Chondrocyte (in vitro differentiated cells): ENCODE data around the gene DNAJB6. TPM values are rescaled to one million over a fixed set of nuclear protein-coding genes. Genes with fewer than 3 reads are reported as not detected.

Experiments
- DNase-seq: peaks from one replicate; pipeline ENCODE4 v3.0.0; 2021; ENCODE audit warnings: mixed read lengths, low spot score
- H3K27ac Mint-ChIP-seq: one replicate; pipeline ENCODE4 v1.8.0; 2021; ENCODE audit warnings: mild to moderate bottlenecking, moderate library complexity, mixed read lengths; ENCODE audit not compliant: unreplicated experiment
- H3K27me3 Mint-ChIP-seq: 2 replicates; pipeline ENCODE4 v1.8.0; 2021; ENCODE audit warnings: low read depth, mixed read lengths
- H3K36me3 Mint-ChIP-seq: 2 replicates; pipeline ENCODE4 v1.8.0; 2021; ENCODE audit warnings: low read depth, mixed read lengths
- H3K4me1 Mint-ChIP-seq: 2 replicates; pipeline ENCODE4 v1.8.0; 2021; ENCODE audit warnings: low read depth, mild to moderate bottlenecking, mixed read lengths
- H3K4me3 Mint-ChIP-seq: one replicate; pipeline ENCODE4 v1.8.0; 2021; ENCODE audit warnings: mild to moderate bottlenecking, moderate library complexity, mixed read lengths; ENCODE audit not compliant: unreplicated experiment
- H3K9me3 Mint-ChIP-seq: 2 replicates; pipeline ENCODE4 v1.8.0; 2021; ENCODE audit warnings: low read depth, mixed read lengths
- total RNA-seq: library from RNA; stranded (reverse); gene quantifications from 3 replicates; pipeline ENCODE4 v1.2.1, GENCODE V29; 2021
- TF ChIP-seq, protein P1 (sequence below): fragments of 200-600 bp; sonication (generic); IDR thresholded peaks from 2 replicates; pipeline ENCODE4 v1.5.0; 2021; ENCODE audit warnings: antibody characterized with exemption, mild to moderate bottlenecking, moderate library complexity

Gene DNAJB6
- total RNA-seq, 1 donor from 2014 or later = 108 TPM

DNA sequence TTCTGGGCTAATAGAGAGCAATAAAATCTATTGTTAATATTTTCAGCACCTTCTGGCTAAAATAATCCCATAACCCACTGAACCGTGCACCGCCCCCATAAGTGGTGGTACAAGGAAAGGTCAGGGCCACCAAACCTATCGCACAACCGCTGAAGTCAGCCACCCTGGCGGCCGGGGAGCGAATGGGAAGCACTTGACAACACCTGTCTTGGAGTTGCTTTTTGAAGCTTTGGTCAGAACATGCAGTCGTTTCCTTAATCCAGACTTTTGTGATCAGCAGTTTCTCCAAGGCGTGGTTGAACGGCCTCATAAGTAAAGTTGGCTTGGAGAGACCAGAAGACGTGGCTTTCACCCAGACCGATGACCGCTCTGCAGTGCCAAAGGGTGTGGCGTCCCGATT, 97.4 kb downstream of the DNAJB6 start:
- H3K9me3 Mint-ChIP-seq = no peaks in the 10 kb centered on the region
- TF ChIP-seq, protein P1, sequence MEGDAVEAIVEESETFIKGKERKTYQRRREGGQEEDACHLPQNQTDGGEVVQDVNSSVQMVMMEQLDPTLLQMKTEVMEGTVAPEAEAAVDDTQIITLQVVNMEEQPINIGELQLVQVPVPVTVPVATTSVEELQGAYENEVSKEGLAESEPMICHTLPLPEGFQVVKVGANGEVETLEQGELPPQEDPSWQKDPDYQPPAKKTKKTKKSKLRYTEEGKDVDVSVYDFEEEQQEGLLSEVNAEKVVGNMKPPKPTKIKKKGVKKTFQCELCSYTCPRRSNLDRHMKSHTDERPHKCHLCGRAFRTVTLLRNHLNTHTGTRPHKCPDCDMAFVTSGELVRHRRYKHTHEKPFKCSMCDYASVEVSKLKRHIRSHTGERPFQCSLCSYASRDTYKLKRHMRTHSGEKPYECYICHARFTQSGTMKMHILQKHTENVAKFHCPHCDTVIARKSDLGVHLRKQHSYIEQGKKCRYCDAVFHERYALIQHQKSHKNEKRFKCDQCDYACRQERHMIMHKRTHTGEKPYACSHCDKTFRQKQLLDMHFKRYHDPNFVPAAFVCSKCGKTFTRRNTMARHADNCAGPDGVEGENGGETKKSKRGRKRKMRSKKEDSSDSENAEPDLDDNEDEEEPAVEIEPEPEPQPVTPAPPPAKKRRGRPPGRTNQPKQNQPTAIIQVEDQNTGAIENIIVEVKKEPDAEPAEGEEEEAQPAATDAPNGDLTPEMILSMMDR = no peak
- no peak overlapping the region for H3K27ac Mint-ChIP-seq
- no peak overlapping the region for H3K4me3 Mint-ChIP-seq
- H3K27me3 Mint-ChIP-seq = no peaks in the 10 kb centered on the region
- peaks cover 14% of the 10 kb centered on the region for H3K4me1 Mint-ChIP-seq
- DNase-seq = peak; percentile 62
- H3K36me3 Mint-ChIP-seq = no peaks in the 10 kb centered on the region

DNA sequence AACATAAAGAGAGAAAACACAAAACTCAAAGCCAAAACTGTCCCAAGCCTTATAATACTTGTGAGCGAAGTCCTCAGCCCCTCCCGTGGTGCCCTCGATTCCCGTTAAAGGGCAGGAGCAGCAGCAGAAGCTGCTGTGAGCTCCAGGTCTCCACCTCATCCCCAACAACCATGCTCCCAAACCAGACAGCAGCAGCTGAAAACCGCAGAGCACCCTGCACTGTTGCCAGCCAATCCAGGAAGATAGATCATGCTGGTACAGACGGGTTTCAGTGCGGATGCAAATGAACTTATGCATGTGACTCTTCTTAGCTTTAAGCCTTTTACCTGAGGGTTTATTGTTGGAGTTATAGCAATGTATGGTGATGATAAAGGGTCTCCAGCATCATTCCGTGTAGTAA, 97.9 kb downstream of the DNAJB6 start:
- Mint-ChIP-seq H3K27me3 (no peaks in the 10 kb centered on the region), H3K9me3 (no peaks in the 10 kb centered on the region), H3K36me3 (no peaks in the 10 kb centered on the region)

DNA sequence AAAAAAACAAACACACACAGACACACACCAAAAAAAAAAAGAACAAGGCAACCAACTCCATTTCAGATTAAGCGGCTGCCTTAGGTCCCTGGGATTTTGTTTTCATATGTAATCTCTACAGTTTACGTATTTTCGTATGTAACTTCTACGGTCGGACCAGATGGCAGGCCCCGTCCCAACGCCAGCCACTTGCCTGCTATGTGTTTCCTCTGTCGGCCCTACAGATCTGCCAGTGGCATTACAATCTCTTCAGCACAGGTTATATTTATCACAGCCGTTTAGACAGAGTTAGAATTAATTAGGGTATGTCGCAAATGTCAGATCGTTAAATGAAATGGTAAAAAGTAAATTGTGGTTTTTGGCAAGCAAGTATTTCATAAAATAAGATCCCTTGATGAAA, 99.3 kb downstream of the DNAJB6 start:
- H3K4me3 Mint-ChIP-seq = no peak overlapping the region
- TF ChIP-seq, protein P1 = no peak
- peaks cover 1% of the 10 kb centered on the region for H3K27me3 Mint-ChIP-seq
- no peak overlapping the region for H3K27ac Mint-ChIP-seq
- H3K9me3 Mint-ChIP-seq = no peaks in the 10 kb centered on the region
- DNase-seq = no peak
- peaks cover 14% of the 10 kb centered on the region for H3K4me1 Mint-ChIP-seq
- no peaks in the 10 kb centered on the region for H3K36me3 Mint-ChIP-seq

More for the DNA sequence above, 97.9 kb downstream of the DNAJB6 start:
- H3K27ac Mint-ChIP-seq = no peak overlapping the region
- H3K4me1 Mint-ChIP-seq = peaks cover 14% of the 10 kb centered on the region
- TF ChIP-seq, protein P1 = no peak
- DNase-seq = no peak
- no peak overlapping the region for H3K4me3 Mint-ChIP-seq

DNA sequence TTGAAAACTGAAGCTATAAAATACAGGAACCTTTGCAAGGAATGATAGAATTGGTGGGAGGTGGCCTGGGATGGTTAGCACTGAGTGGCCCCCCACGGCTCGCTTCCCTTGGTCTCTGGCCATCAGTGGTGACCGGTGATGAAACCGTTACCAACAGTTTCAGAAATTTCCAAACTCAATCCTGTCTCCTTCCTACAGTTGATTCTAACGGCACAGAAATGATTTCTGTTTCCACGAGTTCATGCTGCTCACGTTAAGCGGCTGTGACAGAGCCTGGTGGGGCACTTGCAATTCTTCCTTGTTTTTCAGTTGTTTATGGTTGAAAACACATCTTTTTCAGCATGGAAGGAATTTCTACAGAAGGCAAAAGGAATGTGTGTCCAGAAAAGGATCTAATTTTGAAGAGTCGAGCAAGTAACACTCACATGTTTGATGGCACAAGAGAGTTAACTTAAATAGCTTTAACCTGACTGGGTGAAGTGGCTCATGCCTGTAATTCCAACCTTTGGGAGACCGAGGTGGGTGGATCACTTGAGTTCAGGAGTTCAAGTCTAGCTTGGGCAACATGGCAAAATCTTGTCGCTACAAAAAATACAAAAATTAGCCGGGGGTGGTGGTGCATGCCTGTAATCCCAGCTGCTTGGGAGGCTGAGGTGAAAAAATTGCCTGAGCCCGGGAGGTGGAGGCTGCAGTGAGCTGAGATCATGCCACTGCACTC, 100.1 kb downstream of the DNAJB6 start:
- TF ChIP-seq, protein P1 = no peak
- Mint-ChIP-seq H3K4me1 (peaks cover 14% of the 10 kb centered on the region), H3K27ac (no peak overlapping the region), H3K36me3 (no peaks in the 10 kb centered on the region), H3K4me3 (no peak overlapping the region), H3K9me3 (no peaks in the 10 kb centered on the region), H3K27me3 (peaks cover 1% of the 10 kb centered on the region)
- no peak for DNase-seq

DNA sequence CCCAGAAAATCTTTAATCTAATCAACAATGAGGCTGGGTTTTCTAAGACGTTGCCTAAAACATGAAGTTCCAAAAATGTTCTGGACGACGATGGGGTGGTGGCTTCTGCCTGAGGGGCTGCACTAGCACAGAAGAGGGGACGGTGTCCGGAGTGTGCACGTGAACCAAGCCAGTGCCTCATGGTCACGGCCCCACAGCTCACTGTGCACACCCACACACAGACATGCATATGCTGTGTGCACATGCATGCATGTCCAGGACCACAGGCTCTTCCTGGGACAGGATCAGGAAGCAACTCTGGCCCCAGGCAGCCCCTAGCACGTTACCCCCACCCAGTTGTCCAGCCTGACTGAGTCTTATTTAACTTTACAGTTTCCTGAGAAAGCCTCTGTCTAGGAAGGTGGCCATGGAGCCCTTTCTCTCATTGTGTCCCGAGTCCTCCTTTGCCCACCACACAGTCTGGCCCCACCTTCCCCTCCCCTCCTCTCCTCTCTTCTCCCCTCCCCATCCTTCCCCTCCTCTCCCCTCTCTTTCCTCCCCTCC, 100.8 kb downstream of the DNAJB6 start:
- Mint-ChIP-seq H3K27me3 (peaks cover 1% of the 10 kb centered on the region), H3K9me3 (no peaks in the 10 kb centered on the region), H3K27ac (no peak overlapping the region), H3K4me3 (no peak overlapping the region), H3K4me1 (peaks cover 9% of the 10 kb centered on the region), H3K36me3 (no peaks in the 10 kb centered on the region)
- peak; percentile 33 for DNase-seq
- TF ChIP-seq, protein P1 = no peak
